CD14-positive monocyte (primary cell): ENCODE measurements around the gene PDE1A. TPM values are rescaled to one million over a fixed set of nuclear protein-coding genes. Genes with fewer than 3 reads are reported as not detected.

Source experiments
- DNase-seq, 3 donors: peaks; one replicate each; pipeline ENCODE4 v3.0.0-alpha.2; 2011 to 2022
- H2AFZ ChIP-seq: 2 replicates; pipeline ENCODE4 v1.6.0; 2012; ENCODE audit warnings: mild to moderate bottlenecking, low read depth, low read length, inconsistent platforms; ENCODE audit not compliant: insufficient read depth, poor library complexity, severe bottlenecking
- H3K27ac ChIP-seq, 2 donors: 1 replicate in 1 of 2; 2 replicates in 1 of 2; pipeline ENCODE4 v1.5.1; 2012 to 2013; ENCODE audit warnings: low read length in 2 of 2, control low read depth in 1 of 2, inconsistent platforms in 1 of 2, low read depth in 1 of 2, mild to moderate bottlenecking in 1 of 2
- H3K27me3 ChIP-seq, 2 donors: one replicate each; pipeline versions ENCODE4 v1.6.0 to v1.6.1; 2011 to 2013; ENCODE audit warnings: low read length in 2 of 2; ENCODE audit not compliant: control insufficient read depth in 2 of 2, insufficient read depth in 2 of 2
- H3K36me3 ChIP-seq, 2 donors: replicated peaks in 1 of 2; 1 replicate in 1 of 2; 2 replicates in 1 of 2; pipeline versions ENCODE4 v1.5.1 to v1.6.1; 2012 to 2013; ENCODE audit warnings: low read length in 2 of 2, control low read depth in 1 of 2, inconsistent platforms in 1 of 2, mild to moderate bottlenecking in 1 of 2; ENCODE audit not compliant: insufficient read depth in 2 of 2, control insufficient read depth in 1 of 2
- H3K4me1 ChIP-seq, 2 donors: 1 replicate in 1 of 2; 2 replicates in 1 of 2; pipeline versions ENCODE4 v1.5.1 to v1.6.1; 2012 to 2013; ENCODE audit warnings: low read length in 2 of 2, control low read depth in 1 of 2, inconsistent platforms in 1 of 2, mild to moderate bottlenecking in 1 of 2, moderate library complexity in 1 of 2; ENCODE audit not compliant: insufficient read depth in 2 of 2, control insufficient read depth in 1 of 2
- H3K4me2 ChIP-seq: replicated peaks from 2 replicates; pipeline ENCODE3; 2012; ENCODE audit warnings: low read length, moderate library complexity, mild to moderate bottlenecking; ENCODE audit not compliant: poor library complexity, severe bottlenecking; ENCODE audit errors: extremely low read depth
- H3K4me3 ChIP-seq, 3 experiments: fragments of 200-600 bp in 1 of 3; sonication (generic) in 1 of 3; replicated peaks in 1 of 3; 1 replicate in 2 of 3; 2 replicates in 1 of 3; pipeline ENCODE4 v1.5.1; 2011 to 2013; ENCODE audit warnings: low read length in 3 of 3, mild to moderate bottlenecking in 3 of 3, control low read depth in 2 of 3, low read depth in 2 of 3, inconsistent platforms in 1 of 3, moderate library complexity in 1 of 3
- H3K79me2 ChIP-seq: 2 replicates; pipeline ENCODE4 v1.6.0; 2012; ENCODE audit warnings: mild to moderate bottlenecking, control low read depth, inconsistent platforms, low read length, moderate library complexity; ENCODE audit not compliant: insufficient read depth
- H3K9ac ChIP-seq: 2 replicates; pipeline ENCODE4 v1.6.0; 2017; ENCODE audit warnings: low read length, mild to moderate bottlenecking; ENCODE audit not compliant: insufficient read depth, poor library complexity, severe bottlenecking
- H3K9me3 ChIP-seq, 2 donors: replicated peaks in 1 of 2; 1 replicate in 1 of 2; 2 replicates in 1 of 2; pipeline versions ENCODE4 v1.5.1 to v1.6.1; 2012 to 2013; ENCODE audit warnings: low read length in 2 of 2, control low read depth in 1 of 2; ENCODE audit not compliant: control insufficient read depth in 1 of 2, insufficient read depth in 1 of 2
- H4K20me1 ChIP-seq: 2 replicates; pipeline ENCODE4 v1.6.0; 2012; ENCODE audit warnings: mild to moderate bottlenecking, low read length, control low read depth, moderate library complexity; ENCODE audit not compliant: insufficient read depth
- H3K27ac Mint-ChIP-seq, 7 donors: one replicate each; pipeline ENCODE4 v1.8.0; 2020; ENCODE audit warnings: mild to moderate bottlenecking in 7 of 7, mixed read lengths in 7 of 7, moderate library complexity in 6 of 7, inconsistent platforms in 2 of 7
- H3K27me3 Mint-ChIP-seq, 3 donors: one replicate each; pipeline ENCODE4 v1.8.0; 2021 to 2022; ENCODE audit warnings: low read depth in 3 of 3, mild to moderate bottlenecking in 3 of 3, mixed read lengths in 3 of 3, moderate library complexity in 3 of 3, inconsistent platforms in 1 of 3
- H3K36me3 Mint-ChIP-seq, 2 donors: one replicate each; pipeline ENCODE4 v1.8.0; 2020; ENCODE audit warnings: mixed read lengths in 2 of 2, inconsistent platforms in 1 of 2, mild to moderate bottlenecking in 1 of 2
- H3K4me1 Mint-ChIP-seq: one replicate; pipeline ENCODE4 v1.8.0; 2020; ENCODE audit warnings: mild to moderate bottlenecking, mixed read lengths
- H3K4me3 Mint-ChIP-seq, 2 donors: one replicate each; pipeline ENCODE4 v1.8.0; 2020; ENCODE audit warnings: mild to moderate bottlenecking in 2 of 2, mixed read lengths in 2 of 2, moderate library complexity in 1 of 2
- H3K9me3 Mint-ChIP-seq, 7 donors: one replicate each; pipeline ENCODE4 v1.8.0; 2020 to 2022; ENCODE audit warnings: mixed read lengths in 7 of 7, mild to moderate bottlenecking in 6 of 7, moderate library complexity in 6 of 7, inconsistent platforms in 2 of 7
- CTCF ChIP-seq: fragments of 200-600 bp; IDR thresholded peaks from one replicate; pipeline ENCODE4 v1.8.0; 2022; ENCODE audit warnings: antibody characterized with exemption, mild to moderate bottlenecking
- WGBS: methylation state at CpG from one replicate; pipeline ENCODE4 v1.1.5; 2013; ENCODE audit warnings: missing lambda C conversion rate; ENCODE audit not compliant: insufficient coverage; 5-methylcytosine and 5-hydroxymethylcytosine counted together
- intact Hi-C, 2 donors: fragments of 100-400 bp; cut with micrococcal nuclease; formaldehyde crosslinking; loops; one replicate each; pipeline versions ENCODE4 v1.15.0 to v1.15.1; 2023
- polyA minus RNA-seq: library from RNA; depleted of rRNA, polyadenylated mRNA; stranded (reverse); fragments of >200 nt; gene quantifications from 2 replicates; pipeline ENCODE4 v1.2.3, GENCODE V29; 2012
- polyA plus RNA-seq, 3 donors: library from polyadenylated mRNA; depleted of rRNA in 1 of 3; unstranded in 2 of 3; stranded (reverse) in 1 of 3; fragments of 300-500 nt in 2 of 3; fragments of >200 nt in 1 of 3; fragmentation: Illumina TruSeq in 2 of 3; gene quantifications; 1 replicate in 2 of 3; 2 replicates in 1 of 3; pipeline ENCODE4 v1.2.3, GENCODE V29; 2012 to 2021
- total RNA-seq, 12 experiments: library from RNA in 1 of 12; stranded (reverse) in 1 of 12; fragments of 120-200 nt in 1 of 12; gene quantifications; one replicate each; pipeline ENCODE4 v1.2.4 and lab custom pipeline; 2013 to 2026; ENCODE audit warnings: mixed read lengths in 6 of 12, inconsistent platforms in 1 of 12

Gene PDE1A
- total RNA-seq (2013): 0.10 TPM
- not detected for polyA plus RNA-seq
- polyA minus RNA-seq: 0.08 TPM in 1 of 2 replicates, not detected in the other
- 0 to 4.8 (median 0.12) reads per million in 11 experiments for total RNA-seq (lab: John Stamatoyannopoulos, UW)

GRCh38 chr2:182426918-182427240, at the start of gene PDE1A:
PDE1A (minus strand) TSS chr2:182427036.
- Histone ChIP-seq H3K36me3 (no peaks in the 10 kb centered on the region), H3K27me3 (no peaks in the 10 kb centered on the region), H3K4me2 (no peak within 1 kb of the TSS), H3K9ac (no peak within 1 kb of the TSS), H3K79me2 (no peaks in the 10 kb centered on the region), H3K9me3 (no peaks in the 10 kb centered on the region), H3K4me1 (no peaks in the 10 kb centered on the region), H4K20me1 (no peaks in the 10 kb centered on the region), H3K4me3 (no peak within 1 kb of the TSS), H2AFZ (no peak within 1 kb of the TSS), H3K27ac (no peak within 1 kb of the TSS)
- TF ChIP-seq CTCF: no peak
- no peaks in the 10 kb centered on the region for H3K4me1 Mint-ChIP-seq
- peaks cover 0 to 2% (median 0%) of the 10 kb centered on the region in 7 donors for H3K9me3 Mint-ChIP-seq
- intact Hi-C loops: no loop called here
- no peaks in the 10 kb centered on the region for H3K36me3 Mint-ChIP-seq
- DNase-seq: no peak
- no peaks in the 10 kb centered on the region for H3K27me3 Mint-ChIP-seq
- H3K27ac Mint-ChIP-seq: peak within 1 kb of the TSS in 1 of 7 donors; percentile 68
- 27% methylated on average over 1 of the region's 3 CpGs for WGBS
- no peak within 1 kb of the TSS for H3K4me3 Mint-ChIP-seq

- Histone ChIP-seq H3K27ac (no peak overlapping the region), H3K9me3 (no peaks in the 10 kb centered on the region), H3K4me1 (no peaks in the 10 kb centered on the region), H3K9ac (no peak overlapping the region), H3K4me2 (no peak overlapping the region), H3K4me3 (no peak overlapping the region), H3K79me2 (no peaks in the 10 kb centered on the region), H3K27me3 (no peaks in the 10 kb centered on the region), H2AFZ (no peak overlapping the region), H4K20me1 (no peaks in the 10 kb centered on the region), H3K36me3 (no peaks in the 10 kb centered on the region)
- DNase-seq: no peak
- H3K4me1 Mint-ChIP-seq: no peaks in the 10 kb centered on the region
- H3K36me3 Mint-ChIP-seq: no peaks in the 10 kb centered on the region
- H3K9me3 Mint-ChIP-seq: peaks cover 0 to 9% (median 2%) of the 10 kb centered on the region in 7 donors
- H3K4me3 Mint-ChIP-seq: no peak overlapping the region
- no peak for TF ChIP-seq CTCF
- no peak overlapping the region for H3K27ac Mint-ChIP-seq
- intact Hi-C loops: no loop called here
- no peaks in the 10 kb centered on the region for H3K27me3 Mint-ChIP-seq
- no CpG with 5 or more reads among the region's 4 CpGs for WGBS
Measured at GRCh38 chr2:182473635-182474034, 46.8 kb upstream of the PDE1A start.
